ENCODE results near the gene FRY. TPM values are rescaled to one million over a fixed set of nuclear protein-coding genes. Genes with fewer than 3 reads are reported as not detected.
A peak's percentile ranks its signal among the peaks of the same experiment; 100 is the strongest.

FRY gene
- total RNA-seq, 1 donor from 2014 or later = 10.2 TPM

DNA sequence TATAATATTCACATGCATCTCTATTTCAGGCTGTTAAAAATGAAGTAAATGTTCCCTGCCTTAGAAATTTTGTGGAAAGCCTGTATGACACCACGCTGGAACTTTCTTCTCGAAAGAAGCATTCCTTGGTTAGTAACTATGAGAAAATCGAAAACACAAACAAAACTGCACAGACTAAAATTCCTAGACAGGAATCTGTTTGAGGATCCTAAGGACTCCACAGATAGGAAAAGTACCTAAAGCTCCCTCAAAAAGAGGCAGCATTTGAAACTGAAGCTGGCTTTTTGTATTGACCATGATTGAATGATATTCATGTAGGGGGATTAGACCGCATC lies 103.4 kb downstream of the FRY start:
- ATAC-seq = no peak

- ATAC-seq = no peak
These were observed 104.1 kb downstream of the FRY start for GRCh38 chr13:32135655-32136054.

- no peak for ATAC-seq
These were observed 104.5 kb downstream of the FRY start for GRCh38 chr13:32136061-32136460.

- ATAC-seq = no peak
These were observed 105.1 kb downstream of the FRY start for GRCh38 chr13:32136716-32137115.

- ATAC-seq = no peak
These were observed 107.7 kb downstream of the FRY start for GRCh38 chr13:32139251-32139650.

DNA sequence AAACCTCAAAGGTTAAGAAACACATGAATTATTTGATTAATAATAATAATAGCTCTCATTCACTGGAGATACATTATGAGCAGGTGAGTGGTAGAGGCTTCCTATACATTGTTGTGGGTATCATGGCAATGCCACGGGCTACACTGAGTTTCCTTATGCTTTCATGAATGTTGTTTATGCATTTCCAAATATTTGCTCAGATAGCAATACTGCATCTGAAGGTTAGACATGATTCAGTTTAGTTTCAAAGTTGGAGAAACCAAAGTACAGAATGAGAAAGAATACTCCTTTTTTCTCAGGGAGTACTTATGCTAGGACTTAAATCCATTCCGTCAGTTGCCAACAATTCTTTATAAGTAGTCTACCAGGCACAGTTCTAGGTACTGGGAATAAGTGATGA lies 108.5 kb downstream of the FRY start:
- no peak for ATAC-seq

- no peak for ATAC-seq
These were observed 109.9 kb downstream of the FRY start for GRCh38 chr13:32141462-32141861.

DNA sequence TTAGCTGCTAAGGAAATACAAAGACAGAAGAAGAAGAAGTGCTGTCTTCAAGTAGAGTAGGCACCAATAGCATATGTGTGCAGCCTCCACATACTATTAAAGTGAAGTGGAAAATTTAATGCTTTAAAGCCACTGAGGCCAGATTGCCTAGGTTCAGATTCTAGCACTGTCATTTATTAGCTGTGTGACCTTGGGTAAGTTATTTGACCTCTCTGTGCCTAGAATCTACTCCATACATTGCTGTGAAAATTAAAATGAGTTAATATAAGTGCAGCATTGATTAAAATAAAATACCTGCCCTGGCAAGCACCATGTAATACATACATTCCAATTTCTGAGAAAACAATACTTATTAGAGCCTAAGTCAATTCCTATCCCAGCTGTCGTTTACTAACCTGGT lies 110.5 kb downstream of the FRY start:
- no peak for ATAC-seq

DNA sequence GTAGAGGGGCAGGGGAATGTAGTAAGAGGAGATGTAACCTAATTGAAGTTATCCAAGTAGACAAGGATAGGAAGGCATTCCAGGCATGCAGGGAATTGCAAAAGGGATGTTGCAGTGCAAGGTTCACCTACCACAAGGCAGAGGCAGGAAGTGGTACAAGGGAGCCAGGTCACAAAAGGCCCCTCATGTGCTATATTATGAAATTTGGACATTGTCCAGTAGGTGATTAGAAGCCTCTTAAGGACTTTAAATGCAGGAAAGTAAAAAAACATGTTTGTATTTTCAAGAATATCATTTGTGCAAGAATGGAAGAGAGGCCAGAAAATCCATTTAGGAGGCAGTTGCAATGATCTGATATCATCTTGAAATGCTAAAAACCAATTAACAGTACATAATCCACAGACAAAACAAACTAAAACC lies 111.4 kb downstream of the FRY start:
- ATAC-seq = no peak

DNA sequence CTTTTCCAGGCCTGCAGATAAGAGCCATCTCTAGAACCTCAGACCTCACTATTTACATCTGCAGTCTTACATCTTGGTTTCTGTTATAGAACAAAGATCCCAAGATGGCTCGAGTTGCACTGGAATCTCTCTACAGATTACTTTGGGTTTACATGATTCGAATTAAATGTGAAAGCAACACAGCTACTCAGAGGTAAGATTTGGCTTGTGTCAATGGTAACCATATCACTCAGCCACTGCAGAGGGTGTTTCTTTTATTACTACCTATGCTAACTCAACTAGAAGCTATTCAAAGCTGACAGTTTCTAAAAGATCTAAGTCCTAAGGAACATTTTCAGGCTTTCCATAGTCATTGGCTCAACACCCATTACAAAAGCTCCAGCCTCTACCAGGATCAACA lies 115.6 kb downstream of the FRY start:
- no peak for ATAC-seq

- no peak for ATAC-seq
These were observed 116.4 kb downstream of the FRY start for GRCh38 chr13:32147976-32148375.

- ATAC-seq = no peak
These were observed 118.7 kb downstream of the FRY start for GRCh38 chr13:32150239-32150638.

DNA sequence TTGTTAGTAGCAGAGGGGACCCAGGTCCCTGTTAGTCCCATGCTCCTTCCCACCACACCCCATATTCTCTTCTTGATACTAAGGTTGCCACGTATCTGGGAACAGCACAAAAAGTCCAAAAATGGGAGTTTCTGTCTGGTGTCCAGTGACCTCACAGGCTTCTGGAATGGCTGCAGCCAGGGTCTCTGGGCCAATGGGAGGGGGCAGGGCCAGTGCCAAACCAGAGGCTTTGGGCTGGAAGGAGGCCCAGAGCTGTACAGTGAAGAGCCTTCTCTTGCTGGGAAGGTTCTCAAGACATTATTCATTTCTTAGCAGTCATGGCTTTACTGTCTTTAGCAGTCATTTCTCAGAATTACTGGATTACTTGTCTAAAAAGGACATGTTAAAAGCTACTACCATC lies 119.2 kb downstream of the FRY start:
- no peak for ATAC-seq

- ATAC-seq = no peak
These were observed 119.7 kb downstream of the FRY start for GRCh38 chr13:32151240-32151639.

- no peak for ATAC-seq
These were observed 121.5 kb downstream of the FRY start for GRCh38 chr13:32153056-32153455.

DNA sequence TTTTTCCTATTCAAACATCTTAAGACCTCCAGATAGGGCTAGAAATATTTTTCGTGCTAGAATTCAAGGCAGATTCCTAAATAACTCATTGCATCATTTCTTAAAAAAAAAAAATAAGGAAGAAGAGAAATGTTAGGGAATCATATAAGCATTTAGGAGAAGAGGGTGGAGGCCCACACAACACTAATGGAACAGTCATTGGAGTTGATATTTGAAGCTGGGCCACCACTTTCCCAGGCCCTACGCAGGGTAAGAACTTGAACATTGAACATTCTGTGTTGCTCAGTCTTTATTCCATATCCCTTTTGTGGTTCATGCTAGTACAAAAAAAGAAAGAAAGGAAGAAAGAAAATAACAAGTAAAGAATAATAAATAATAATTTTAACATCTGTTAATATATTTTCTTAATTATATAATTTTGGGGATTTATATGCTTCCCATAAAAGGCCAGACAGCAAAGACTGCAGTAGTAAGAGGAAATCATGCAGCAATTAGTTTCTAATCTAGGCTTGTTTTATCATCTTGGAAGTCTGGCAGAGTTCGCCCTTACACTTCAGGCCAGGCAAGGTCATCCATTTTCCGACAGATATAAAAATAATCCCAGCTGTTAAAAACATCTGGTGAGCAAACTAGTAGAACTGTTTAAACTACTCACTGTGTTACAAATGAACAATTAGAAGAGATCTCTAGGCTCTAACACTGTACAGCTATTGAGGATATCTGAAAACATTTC lies 127.7 kb downstream of the FRY start:
- ATAC-seq = no peak

DNA sequence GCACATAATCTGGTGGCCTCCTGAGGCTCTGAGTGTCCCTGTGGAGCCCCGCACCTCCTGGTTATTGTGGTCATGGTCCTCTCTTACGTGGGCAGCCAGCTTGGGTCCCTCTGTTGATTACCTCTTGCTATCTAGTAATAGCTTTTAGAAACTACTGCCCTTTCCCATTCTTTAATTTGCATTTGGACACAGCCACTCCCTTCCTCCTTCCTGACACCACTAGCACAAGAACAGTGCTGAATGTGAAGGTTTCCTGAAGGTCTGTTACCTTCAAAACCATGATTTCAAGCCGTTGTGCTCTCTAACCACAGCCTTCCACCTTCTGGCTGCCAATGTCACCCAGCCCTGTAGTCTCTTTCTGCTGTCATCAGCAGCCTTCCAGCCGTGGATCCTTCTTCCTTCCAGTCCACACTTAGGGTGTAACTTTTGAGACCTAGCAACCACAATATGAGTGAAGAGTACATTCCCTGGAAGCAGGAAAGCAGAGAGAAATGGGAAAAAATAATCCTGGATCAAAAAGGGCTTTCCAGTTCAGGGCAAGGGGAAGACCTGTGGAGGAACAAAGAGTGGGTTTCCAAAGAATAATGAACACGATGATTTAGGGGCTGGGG lies 130.9 kb downstream of the FRY start:
- ATAC-seq = no peak

GRCh38 chr13:32164622-32165268 lies 133.2 kb downstream of the FRY start:
- peak; percentile 59 for ATAC-seq

DNA sequence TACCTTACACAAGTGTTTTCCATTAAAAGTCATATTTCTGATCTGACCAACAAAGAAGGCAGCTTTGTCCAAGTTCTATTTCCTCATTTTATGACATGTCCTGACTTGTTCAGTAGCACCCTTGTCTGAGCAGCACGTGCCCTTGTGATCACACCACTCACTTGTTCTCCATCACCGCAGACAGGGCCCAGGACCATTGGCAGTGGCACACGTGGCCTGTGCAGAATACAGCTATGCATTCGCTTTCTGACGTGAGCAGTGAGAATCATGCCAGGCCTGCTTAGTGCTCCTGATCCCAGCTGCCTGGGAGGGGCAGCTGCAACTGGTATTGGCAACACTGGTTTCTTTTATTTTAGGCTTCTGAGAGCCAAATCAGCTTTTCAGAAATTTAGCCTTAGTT lies 134.2 kb downstream of the FRY start:
- ATAC-seq = peak; percentile 58

DNA sequence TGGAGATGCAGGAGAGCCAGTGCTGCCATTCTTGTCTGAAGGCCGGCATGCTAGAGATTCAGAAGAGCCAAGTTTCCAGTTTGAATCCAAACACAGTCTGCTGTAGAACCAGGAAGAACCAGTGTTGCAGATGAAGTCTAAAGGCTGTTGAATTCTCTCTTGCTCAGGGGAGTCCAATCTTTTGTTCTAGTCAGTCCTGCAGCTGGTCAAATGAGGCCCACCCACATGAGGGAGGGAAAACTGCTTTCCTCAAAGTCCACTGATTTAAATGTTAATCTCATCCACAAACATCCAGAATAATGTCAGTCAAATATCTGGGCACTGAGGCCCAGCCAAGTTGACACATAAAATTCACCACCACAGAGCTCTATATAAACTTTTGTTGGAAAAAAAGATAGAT lies 136.6 kb downstream of the FRY start:
- no peak for ATAC-seq

GRCh38 chr13:32170841-32171240 lies 139.3 kb downstream of the FRY start:
- ATAC-seq = no peak

- no peak for ATAC-seq
These were observed 142.3 kb downstream of the FRY start for GRCh38 chr13:32173881-32174280.

- ATAC-seq = no peak
These were observed 142.8 kb downstream of the FRY start for GRCh38 chr13:32174366-32174765.

DNA sequence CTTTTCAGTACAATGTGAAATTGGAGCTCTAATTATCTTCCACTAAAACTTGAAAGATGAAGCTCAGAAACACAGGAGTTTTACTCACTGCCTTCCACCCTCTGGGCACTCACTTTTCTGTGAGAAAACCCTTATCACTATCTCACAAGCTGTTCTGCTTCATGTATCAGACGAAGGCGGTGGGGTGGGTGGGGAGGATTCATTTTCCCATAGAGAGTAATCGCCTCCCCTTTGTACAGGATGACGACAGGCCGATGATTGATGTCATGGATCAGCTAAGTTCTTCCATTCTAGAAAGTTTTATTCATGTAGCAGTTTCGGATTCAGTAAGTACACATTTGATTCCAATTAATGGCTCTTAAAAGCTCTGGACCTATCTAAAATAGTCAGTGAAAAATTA lies 143.7 kb downstream of the FRY start:
- no peak for ATAC-seq
